ENCODE data around the gene FAM3A.

FAM3A gene

GRCh38 chrX:154517101-154517781 lies 1.2 kb upstream of the FAM3A start:
- TF ChIP-seq ZBTB48 (tag by site-specific recombination; IDR thresholded peaks at IDR 0.05) (no peak), ZFP37 (tag by site-specific recombination; IDR thresholded peaks at IDR 0.05) (no peak), ZNF302 (tag by site-specific recombination; IDR thresholded peaks at IDR 0.05; ENCODE audit: low read depth) (no peak), ZNF658 (tag by site-specific recombination; IDR thresholded peaks at IDR 0.05) (no peak), ZNF639 (tag by site-specific recombination; IDR thresholded peaks at IDR 0.05) (no peak), YY1 (tag by site-specific recombination; IDR thresholded peaks at IDR 0.05) (no peak), INSM2 (tag by site-specific recombination; IDR thresholded peaks at IDR 0.05) (no peak), ZNF398 (tag by site-specific recombination; IDR thresholded peaks at IDR 0.05) (no peak)
- H3K9me3 ChIP-seq (ENCODE audit: control insufficient read depth, insufficient read depth, low read depth, low read length) = no peaks in the 10 kb centered on the region
- H3K4me1 ChIP-seq (ENCODE audit: control insufficient read depth, insufficient read depth, low read length) = peaks cover 3% of the 10 kb centered on the region; the same call in 1 of the 2 replicates
- ChIA-PET CTCF (interaction anchor here (0.7 to 1.8 kb wide), 3 partner anchors 10 to 49 kb away, joined by 4 to 9 read pairs (median 5); no protein-coding TSS in a partner anchor), POLR2A (interaction anchor here (0.9 to 1.1 kb wide), 3 partner anchors 10 to 39 kb away, joined by 3 to 4 read pairs (median 3); partner anchors contain the start of gene LAGE3)
- no peak overlapping the region for H3K4me3 ChIP-seq (ENCODE audit: low read depth, low read length)
- H3K27ac ChIP-seq (ENCODE audit: extremely low read depth, low read depth, low read length) = no peak overlapping the region
- peaks cover 0 to 5% of the 10 kb centered on the region in 2 experiments; a peak in 2 of 3 replicates for H3K36me3 ChIP-seq (ENCODE audit: control insufficient read depth in 2 of 2, insufficient read depth in 1 of 2, low read length in 2 of 2)

GRCh38 chrX:154516656-154517100 lies 646 bp upstream of the FAM3A start:
- H3K27ac ChIP-seq (ENCODE audit: extremely low read depth, low read depth, low read length) = peak overlapping the region; percentile 66; the same call in 1 of the 2 replicates
- H3K4me3 ChIP-seq (ENCODE audit: low read depth, low read length) = peak overlapping the region; percentile 15
- H3K9me3 ChIP-seq (ENCODE audit: control insufficient read depth, insufficient read depth, low read depth, low read length) = no peaks in the 10 kb centered on the region
- CTCF ChIA-PET = interaction anchor here (0.5 to 0.8 kb wide), 3 partner anchors 11 to 78 kb away, joined by 3 to 4 read pairs (median 4); no protein-coding TSS in a partner anchor
- POLR2A ChIA-PET = interaction anchor here (0.6 to 3.1 kb wide), 6 partner anchors 11 to 145 kb away, joined by 3 to 35 read pairs (median 3); partner anchors contain the start of genes LAGE3, SLC10A3 and UBL4A
- H3K36me3 ChIP-seq (ENCODE audit: control insufficient read depth in 2 of 2, insufficient read depth in 1 of 2, low read length in 2 of 2) = peaks cover 0 to 7% of the 10 kb centered on the region in 2 experiments; a peak in 2 of 3 replicates
- H3K4me1 ChIP-seq (ENCODE audit: control insufficient read depth, insufficient read depth, low read length) = peaks cover 3% of the 10 kb centered on the region; the same call in 1 of the 2 replicates
- peak; percentile 36 for TF ChIP-seq ZNF341 (tag by site-specific recombination; IDR thresholded peaks at IDR 0.05; ENCODE audit: low read depth)
- TF ChIP-seq ZNF335 (tag by site-specific recombination; conservative IDR thresholded peaks at IDR 0.05) = peak; percentile 5; the same call in 1 of the 2 replicates
- TF ChIP-seq ZNF544 (tag by site-specific recombination; IDR thresholded peaks at IDR 0.05) = no peak
- no peak for TF ChIP-seq EGR2 (tag by site-specific recombination; IDR thresholded peaks at IDR 0.05; ENCODE audit: low read depth)
- no peak for TF ChIP-seq ZNF132 (tag by site-specific recombination; IDR thresholded peaks at IDR 0.05; ENCODE audit: borderline replicate concordance)
- TF ChIP-seq ZNF692 (tag by site-specific recombination; IDR thresholded peaks at IDR 0.05) = no peak
- no peak for TF ChIP-seq ZNF391 (tag by site-specific recombination; IDR thresholded peaks at IDR 0.05; ENCODE audit: borderline replicate concordance, low read depth)
- TF ChIP-seq ZNF140 (tag by site-specific recombination; IDR thresholded peaks at IDR 0.05) = no peak
- no peak for TF ChIP-seq WT1 (tag by site-specific recombination; IDR thresholded peaks at IDR 0.05)
- TF ChIP-seq TSHZ1 (tag by site-specific recombination; IDR thresholded peaks at IDR 0.05; ENCODE audit: borderline replicate concordance) = no peak
- no peak for TF ChIP-seq ZNF701 (tag by site-specific recombination; IDR thresholded peaks at IDR 0.05)
- no peak for TF ChIP-seq ZNF621 (tag by site-specific recombination; IDR thresholded peaks at IDR 0.05)
- 0 out of 2 replicates have a peak, but pooled peaks have one; percentile 16 for TF ChIP-seq ZEB2 (tag by site-specific recombination; IDR thresholded peaks at IDR 0.05)
- TF ChIP-seq PBX3 (CRISPR knock-in tag; IDR thresholded peaks at IDR 0.05) = no peak

Data from HEK293 (cell line).